ENCODE data around the gene GAS5. TPM values are rescaled to one million over a fixed set of nuclear protein-coding genes. Genes with fewer than 3 reads are reported as not detected.
A peak's percentile ranks its signal among the peaks of the same experiment; 100 is the strongest.

GAS5 gene
- total RNA-seq, 1 donor from 2014 or later: 397 TPM

- no peaks in the 10 kb centered on the region for H3K27me3 Mint-ChIP-seq (ENCODE audit: unreplicated experiment)
- peaks cover 31% of the 10 kb centered on the region for H3K36me3 Mint-ChIP-seq (ENCODE audit: low read depth, unreplicated experiment)
- TF ChIP-seq CTCF (IDR thresholded peaks at IDR 0.05; ENCODE audit: unreplicated experiment): no peak
- H3K4me1 Mint-ChIP-seq (ENCODE audit: unreplicated experiment): peaks cover 33% of the 10 kb centered on the region
- H3K27ac Mint-ChIP-seq (ENCODE audit: unreplicated experiment): peak overlapping the region; percentile 97
- no peaks in the 10 kb centered on the region for H3K9me3 Mint-ChIP-seq (ENCODE audit: unreplicated experiment)
- no peak overlapping the region for H3K4me3 Mint-ChIP-seq (ENCODE audit: unreplicated experiment)
- DNase-seq (ENCODE audit: low spot score): no peak
Observed at GRCh38 chr1:173857363-173857917, 10.3 kb downstream of the GAS5 start.

GRCh38 chr1:173856903-173857302, 10.9 kb downstream of the GAS5 start:
- peaks cover 31% of the 10 kb centered on the region for H3K36me3 Mint-ChIP-seq (ENCODE audit: low read depth, unreplicated experiment)

DNA sequence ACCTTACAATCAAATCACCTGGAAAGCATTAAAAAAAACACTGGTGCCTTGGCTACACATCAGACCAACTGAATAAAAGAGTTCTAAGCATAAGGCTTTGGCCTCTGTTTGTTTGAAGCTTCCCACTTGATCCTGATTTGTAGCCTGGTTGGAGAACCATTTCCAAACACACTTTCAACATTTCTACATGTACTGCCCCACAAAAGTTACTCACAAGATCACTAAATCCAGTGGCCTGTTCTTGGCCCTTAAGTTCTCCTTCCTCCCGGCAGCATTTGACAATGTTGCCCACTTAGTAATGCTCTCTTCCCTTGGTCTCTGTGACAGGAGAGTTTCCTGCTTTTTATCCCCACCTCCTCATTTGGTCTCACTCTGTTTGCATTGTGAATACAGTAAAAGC, 11.8 kb downstream of the GAS5 start:
- peaks cover 30% of the 10 kb centered on the region for H3K36me3 Mint-ChIP-seq (ENCODE audit: low read depth, unreplicated experiment)
- no peak for TF ChIP-seq CTCF (IDR thresholded peaks at IDR 0.05; ENCODE audit: unreplicated experiment)
- no peaks in the 10 kb centered on the region for H3K9me3 Mint-ChIP-seq (ENCODE audit: unreplicated experiment)
- H3K4me3 Mint-ChIP-seq (ENCODE audit: unreplicated experiment): peak overlapping the region; percentile 39
- H3K4me1 Mint-ChIP-seq (ENCODE audit: unreplicated experiment): peaks cover 33% of the 10 kb centered on the region
- DNase-seq (ENCODE audit: low spot score): no peak
- H3K27me3 Mint-ChIP-seq (ENCODE audit: unreplicated experiment): no peaks in the 10 kb centered on the region
- peak overlapping the region; percentile 97 for H3K27ac Mint-ChIP-seq (ENCODE audit: unreplicated experiment)

More at GRCh38 chr1:173856903-173857302, 10.9 kb downstream of the GAS5 start:
- Mint-ChIP-seq H3K4me3 (ENCODE audit: unreplicated experiment) (no peak overlapping the region), H3K27me3 (ENCODE audit: unreplicated experiment) (no peaks in the 10 kb centered on the region), H3K4me1 (ENCODE audit: unreplicated experiment) (peaks cover 33% of the 10 kb centered on the region), H3K9me3 (ENCODE audit: unreplicated experiment) (no peaks in the 10 kb centered on the region), H3K27ac (ENCODE audit: unreplicated experiment) (peak overlapping the region; percentile 97)
- no peak for TF ChIP-seq CTCF (IDR thresholded peaks at IDR 0.05; ENCODE audit: unreplicated experiment)
- DNase-seq (ENCODE audit: low spot score): peak; percentile 18

DNA sequence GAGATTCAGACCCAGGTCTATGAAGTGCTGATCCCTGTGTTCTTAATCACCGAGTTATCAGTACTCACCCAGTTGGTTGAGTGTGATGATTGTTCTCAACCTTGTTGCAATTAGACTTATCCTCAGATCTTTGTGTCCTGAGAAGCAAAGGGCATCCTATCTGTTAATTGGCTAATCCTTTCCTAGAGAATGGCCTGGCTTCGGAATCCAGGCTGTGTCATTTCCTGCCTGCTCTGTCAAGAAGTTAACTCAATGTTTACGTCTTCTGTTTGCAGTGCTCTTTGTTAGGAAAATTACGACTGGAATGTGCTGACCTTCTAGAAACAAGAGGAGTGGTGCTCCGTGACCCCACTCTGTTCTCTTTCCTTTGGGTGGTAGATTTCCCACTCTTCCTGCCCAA, 14.7 kb downstream of the GAS5 start:
- TF ChIP-seq CTCF (IDR thresholded peaks at IDR 0.05; ENCODE audit: unreplicated experiment): no peak
- peaks cover 25% of the 10 kb centered on the region for H3K36me3 Mint-ChIP-seq (ENCODE audit: low read depth, unreplicated experiment)
- H3K27me3 Mint-ChIP-seq (ENCODE audit: unreplicated experiment): peaks cover 2% of the 10 kb centered on the region
- no peaks in the 10 kb centered on the region for H3K9me3 Mint-ChIP-seq (ENCODE audit: unreplicated experiment)
- H3K4me1 Mint-ChIP-seq (ENCODE audit: unreplicated experiment): peaks cover 33% of the 10 kb centered on the region
- peak; percentile 9 for DNase-seq (ENCODE audit: low spot score)
- H3K27ac Mint-ChIP-seq (ENCODE audit: unreplicated experiment): peak overlapping the region; percentile 99
- H3K4me3 Mint-ChIP-seq (ENCODE audit: unreplicated experiment): peak overlapping the region; percentile 50

GRCh38 chr1:173852105-173852504, 15.7 kb downstream of the GAS5 start:
- H3K9me3 Mint-ChIP-seq (ENCODE audit: unreplicated experiment): no peaks in the 10 kb centered on the region
- no peak overlapping the region for H3K4me3 Mint-ChIP-seq (ENCODE audit: unreplicated experiment)
- peak overlapping the region; percentile 74 for H3K27ac Mint-ChIP-seq (ENCODE audit: unreplicated experiment)
- peaks cover 2% of the 10 kb centered on the region for H3K27me3 Mint-ChIP-seq (ENCODE audit: unreplicated experiment)
- H3K36me3 Mint-ChIP-seq (ENCODE audit: low read depth, unreplicated experiment): peaks cover 20% of the 10 kb centered on the region
- no peak for DNase-seq (ENCODE audit: low spot score)
- TF ChIP-seq CTCF (IDR thresholded peaks at IDR 0.05; ENCODE audit: unreplicated experiment): no peak
- peaks cover 26% of the 10 kb centered on the region for H3K4me1 Mint-ChIP-seq (ENCODE audit: unreplicated experiment)

All from endothelial cell (in vitro differentiated cells).